Tibial nerve (tissue), 4 donors: ENCODE data around the gene COL4A6. TPM values are rescaled to one million over a fixed set of nuclear protein-coding genes. Genes with fewer than 3 reads are reported as not detected.

ENCODE experiments used
- DNase-seq, 2 donors: peaks; one replicate each; pipeline ENCODE4 v3.0.0-alpha.2; 2019; ENCODE audit warnings: low spot score in 2 of 2
- H3K27ac ChIP-seq, 4 donors: fragments of 200-600 bp; sonication (generic) in 3 of 4; one replicate each; pipeline ENCODE4 v1.5.1; 2017 to 2019; ENCODE audit warnings: mild to moderate bottlenecking in 1 of 4
- H3K27me3 ChIP-seq, 2 donors: fragments of 200-600 bp; sonication (generic) in 1 of 2; one replicate each; pipeline versions ENCODE4 v1.5.1 to v1.6.0; 2017 to 2019
- H3K36me3 ChIP-seq, 3 donors: fragments of 200-600 bp; sonication (generic); one replicate each; pipeline ENCODE4 v1.5.1; 2018 to 2019
- H3K4me1 ChIP-seq, 4 donors: fragments of 200-600 bp; sonication (generic) in 3 of 4; one replicate each; pipeline ENCODE4 v1.5.1; 2017 to 2019
- H3K4me3 ChIP-seq, 4 donors: fragments of 200-600 bp; sonication (generic) in 3 of 4; one replicate each; pipeline ENCODE4 v1.5.1; 2017 to 2019; ENCODE audit warnings: mild to moderate bottlenecking in 1 of 4, moderate library complexity in 1 of 4
- H3K9me3 ChIP-seq, 4 donors: fragments of 200-600 bp; sonication (generic) in 3 of 4; one replicate each; pipeline ENCODE4 v1.5.1; 2017 to 2019
- CTCF ChIP-seq, 5 experiments: fragments of 200-600 bp in 3 of 5; fragments of 450-650 bp in 2 of 5; sonication (generic) in 3 of 5; IDR thresholded peaks; one replicate each; pipeline ENCODE4 v1.5.1; 2016 to 2019; ENCODE audit warnings: antibody characterized with exemption in 5 of 5, mild to moderate bottlenecking in 3 of 5, moderate library complexity in 2 of 5
- EP300 ChIP-seq, 2 donors: sonication (generic); formaldehyde crosslinking; IDR thresholded peaks; one replicate each; pipeline ENCODE4 v1.6.1; 2017; ENCODE audit warnings: antibody characterized with exemption in 2 of 2, mild to moderate bottlenecking in 1 of 2
- POLR2A ChIP-seq, 2 donors: fragments of 450-650 bp; IDR thresholded peaks; one replicate each; pipeline ENCODE4 v1.6.1; 2017; ENCODE audit warnings: antibody characterized with exemption in 2 of 2, mild to moderate bottlenecking in 2 of 2, moderate library complexity in 2 of 2
- WGBS, 2 donors: methylation state at CpG; one replicate each; pipeline ENCODE4 v1.1.5; 2018; 5-methylcytosine and 5-hydroxymethylcytosine counted together
- total RNA-seq, 4 donors: library from RNA; depleted of rRNA; stranded (reverse); fragments of >200 nt; gene quantifications; one replicate each; pipeline ENCODE4 v1.1.0, GENCODE V29; 2016

Gene COL4A6
- total RNA-seq, 4 donors from 2014 or later: under 0.01 to 1.4 (median 0.21) TPM

GRCh38 chrX:108165383-108166111 lies 272.7 kb downstream of the COL4A6 start:
- H3K4me1 ChIP-seq: no peaks in the 10 kb centered on the region
- H3K9me3 ChIP-seq: no peaks in the 10 kb centered on the region
- DNase-seq: no peak
- peaks cover 0 to 4% of the 10 kb centered on the region in 2 donors for H3K27me3 ChIP-seq
- TF ChIP-seq POLR2A (IDR thresholded peaks at IDR 0.05) (no peak), CTCF (IDR thresholded peaks at IDR 0.05) (no peak), EP300 (IDR thresholded peaks at IDR 0.05) (no peak)
- 57% methylated on average over 3 to 7 of the region's 7 CpGs for WGBS, 2 donors
- H3K27ac ChIP-seq: no peak overlapping the region
- H3K36me3 ChIP-seq: no peaks in the 10 kb centered on the region
- no peak overlapping the region for H3K4me3 ChIP-seq

GRCh38 chrX:108163333-108164082 lies 274.7 kb downstream of the COL4A6 start:
- no peaks in the 10 kb centered on the region for H3K4me1 ChIP-seq
- H3K27me3 ChIP-seq: peaks cover 0 to 4% of the 10 kb centered on the region in 2 donors
- no peak overlapping the region for H3K4me3 ChIP-seq
- no peak for DNase-seq
- H3K36me3 ChIP-seq: no peaks in the 10 kb centered on the region
- no peaks in the 10 kb centered on the region for H3K9me3 ChIP-seq
- WGBS, 2 donors: 86 to 97% methylated on average over 7 of the region's 7 CpGs
- no peak for TF ChIP-seq CTCF (IDR thresholded peaks at IDR 0.05)
- no peak for TF ChIP-seq POLR2A (IDR thresholded peaks at IDR 0.05)
- no peak for TF ChIP-seq EP300 (IDR thresholded peaks at IDR 0.05)
- no peak overlapping the region for H3K27ac ChIP-seq

- H3K27me3 ChIP-seq: peaks cover 0 to 4% of the 10 kb centered on the region in 2 donors
- 77 to 82% methylated on average over 4 of the region's 4 CpGs for WGBS, 2 donors
These were observed 276.0 kb downstream of the COL4A6 start for GRCh38 chrX:108162265-108162664.

GRCh38 chrX:108160309-108160708 lies 277.9 kb downstream of the COL4A6 start:
- WGBS, 2 donors: 63 to 100% methylated on average over 3 to 5 of the region's 5 CpGs

More at GRCh38 chrX:108162265-108162664, 276.0 kb downstream of the COL4A6 start:
- no peaks in the 10 kb centered on the region for H3K9me3 ChIP-seq
- H3K27ac ChIP-seq: no peak overlapping the region
- H3K36me3 ChIP-seq: no peaks in the 10 kb centered on the region
- no peaks in the 10 kb centered on the region for H3K4me1 ChIP-seq
- H3K4me3 ChIP-seq: no peak overlapping the region
- no peak for DNase-seq
- TF ChIP-seq EP300 (IDR thresholded peaks at IDR 0.05): no peak
- no peak for TF ChIP-seq CTCF (IDR thresholded peaks at IDR 0.05)
- no peak for TF ChIP-seq POLR2A (IDR thresholded peaks at IDR 0.05)

More at GRCh38 chrX:108160309-108160708, 277.9 kb downstream of the COL4A6 start:
- TF ChIP-seq EP300 (IDR thresholded peaks at IDR 0.05): no peak
- no peak for TF ChIP-seq CTCF (IDR thresholded peaks at IDR 0.05)
- no peak for TF ChIP-seq POLR2A (IDR thresholded peaks at IDR 0.05)
- Histone ChIP-seq H3K4me3 (no peak overlapping the region), H3K4me1 (no peaks in the 10 kb centered on the region), H3K36me3 (peaks cover 0 to 6% (median 0%) of the 10 kb centered on the region in 3 donors), H3K9me3 (no peaks in the 10 kb centered on the region), H3K27ac (no peak overlapping the region), H3K27me3 (peaks cover 0 to 4% of the 10 kb centered on the region in 2 donors)
- DNase-seq: no peak
